CD14-positive monocyte (primary cell): Measurements from ENCODE around the gene SIDT2. TPM values are rescaled to one million over a fixed set of nuclear protein-coding genes. Genes with fewer than 3 reads are reported as not detected.

ENCODE experiments used
- DNase-seq, 3 donors: peaks; one replicate each; pipeline ENCODE4 v3.0.0-alpha.2; 2011 to 2022
- H2AFZ ChIP-seq: 2 replicates; pipeline ENCODE4 v1.6.0; 2012; ENCODE audit warnings: mild to moderate bottlenecking, low read depth, low read length, inconsistent platforms; ENCODE audit not compliant: insufficient read depth, poor library complexity, severe bottlenecking
- H3K27ac ChIP-seq, 2 donors: 1 replicate in 1 of 2; 2 replicates in 1 of 2; pipeline ENCODE4 v1.5.1; 2012 to 2013; ENCODE audit warnings: low read length in 2 of 2, control low read depth in 1 of 2, inconsistent platforms in 1 of 2, low read depth in 1 of 2, mild to moderate bottlenecking in 1 of 2
- H3K27me3 ChIP-seq, 2 donors: one replicate each; pipeline versions ENCODE4 v1.6.0 to v1.6.1; 2011 to 2013; ENCODE audit warnings: low read length in 2 of 2; ENCODE audit not compliant: control insufficient read depth in 2 of 2, insufficient read depth in 2 of 2
- H3K36me3 ChIP-seq, 2 donors: replicated peaks in 1 of 2; 1 replicate in 1 of 2; 2 replicates in 1 of 2; pipeline versions ENCODE4 v1.5.1 to v1.6.1; 2012 to 2013; ENCODE audit warnings: low read length in 2 of 2, control low read depth in 1 of 2, inconsistent platforms in 1 of 2, mild to moderate bottlenecking in 1 of 2; ENCODE audit not compliant: insufficient read depth in 2 of 2, control insufficient read depth in 1 of 2
- H3K4me1 ChIP-seq, 2 donors: 1 replicate in 1 of 2; 2 replicates in 1 of 2; pipeline versions ENCODE4 v1.5.1 to v1.6.1; 2012 to 2013; ENCODE audit warnings: low read length in 2 of 2, control low read depth in 1 of 2, inconsistent platforms in 1 of 2, mild to moderate bottlenecking in 1 of 2, moderate library complexity in 1 of 2; ENCODE audit not compliant: insufficient read depth in 2 of 2, control insufficient read depth in 1 of 2
- H3K4me2 ChIP-seq: replicated peaks from 2 replicates; pipeline ENCODE3; 2012; ENCODE audit warnings: low read length, moderate library complexity, mild to moderate bottlenecking; ENCODE audit not compliant: poor library complexity, severe bottlenecking; ENCODE audit errors: extremely low read depth
- H3K4me3 ChIP-seq, 3 experiments: fragments of 200-600 bp in 1 of 3; sonication (generic) in 1 of 3; replicated peaks in 1 of 3; 1 replicate in 2 of 3; 2 replicates in 1 of 3; pipeline ENCODE4 v1.5.1; 2011 to 2013; ENCODE audit warnings: low read length in 3 of 3, mild to moderate bottlenecking in 3 of 3, control low read depth in 2 of 3, low read depth in 2 of 3, inconsistent platforms in 1 of 3, moderate library complexity in 1 of 3
- H3K79me2 ChIP-seq: 2 replicates; pipeline ENCODE4 v1.6.0; 2012; ENCODE audit warnings: mild to moderate bottlenecking, control low read depth, inconsistent platforms, low read length, moderate library complexity; ENCODE audit not compliant: insufficient read depth
- H3K9ac ChIP-seq: 2 replicates; pipeline ENCODE4 v1.6.0; 2017; ENCODE audit warnings: low read length, mild to moderate bottlenecking; ENCODE audit not compliant: insufficient read depth, poor library complexity, severe bottlenecking
- H3K9me3 ChIP-seq, 2 donors: replicated peaks in 1 of 2; 1 replicate in 1 of 2; 2 replicates in 1 of 2; pipeline versions ENCODE4 v1.5.1 to v1.6.1; 2012 to 2013; ENCODE audit warnings: low read length in 2 of 2, control low read depth in 1 of 2; ENCODE audit not compliant: control insufficient read depth in 1 of 2, insufficient read depth in 1 of 2
- H4K20me1 ChIP-seq: 2 replicates; pipeline ENCODE4 v1.6.0; 2012; ENCODE audit warnings: mild to moderate bottlenecking, low read length, control low read depth, moderate library complexity; ENCODE audit not compliant: insufficient read depth
- H3K27ac Mint-ChIP-seq, 7 donors: one replicate each; pipeline ENCODE4 v1.8.0; 2020; ENCODE audit warnings: mild to moderate bottlenecking in 7 of 7, mixed read lengths in 7 of 7, moderate library complexity in 6 of 7, inconsistent platforms in 2 of 7
- H3K27me3 Mint-ChIP-seq, 3 donors: one replicate each; pipeline ENCODE4 v1.8.0; 2021 to 2022; ENCODE audit warnings: low read depth in 3 of 3, mild to moderate bottlenecking in 3 of 3, mixed read lengths in 3 of 3, moderate library complexity in 3 of 3, inconsistent platforms in 1 of 3
- H3K36me3 Mint-ChIP-seq, 2 donors: one replicate each; pipeline ENCODE4 v1.8.0; 2020; ENCODE audit warnings: mixed read lengths in 2 of 2, inconsistent platforms in 1 of 2, mild to moderate bottlenecking in 1 of 2
- H3K4me1 Mint-ChIP-seq: one replicate; pipeline ENCODE4 v1.8.0; 2020; ENCODE audit warnings: mild to moderate bottlenecking, mixed read lengths
- H3K4me3 Mint-ChIP-seq, 2 donors: one replicate each; pipeline ENCODE4 v1.8.0; 2020; ENCODE audit warnings: mild to moderate bottlenecking in 2 of 2, mixed read lengths in 2 of 2, moderate library complexity in 1 of 2
- H3K9me3 Mint-ChIP-seq, 7 donors: one replicate each; pipeline ENCODE4 v1.8.0; 2020 to 2022; ENCODE audit warnings: mixed read lengths in 7 of 7, mild to moderate bottlenecking in 6 of 7, moderate library complexity in 6 of 7, inconsistent platforms in 2 of 7
- WGBS: methylation state at CpG from one replicate; pipeline ENCODE4 v1.1.5; 2013; ENCODE audit warnings: missing lambda C conversion rate; ENCODE audit not compliant: insufficient coverage; 5-methylcytosine and 5-hydroxymethylcytosine counted together
- intact Hi-C, 2 donors: fragments of 100-400 bp; cut with micrococcal nuclease; formaldehyde crosslinking; loops; one replicate each; pipeline versions ENCODE4 v1.15.0 to v1.15.1; 2023
- polyA plus RNA-seq, 3 donors: library from polyadenylated mRNA; depleted of rRNA in 1 of 3; unstranded in 2 of 3; stranded (reverse) in 1 of 3; fragments of 300-500 nt in 2 of 3; fragments of >200 nt in 1 of 3; fragmentation: Illumina TruSeq in 2 of 3; gene quantifications; 1 replicate in 2 of 3; 2 replicates in 1 of 3; pipeline ENCODE4 v1.2.3, GENCODE V29; 2012 to 2021
- TF ChIP-seq, protein P1 (sequence below): fragments of 200-600 bp; IDR thresholded peaks from one replicate; pipeline ENCODE4 v1.8.0; 2022; ENCODE audit warnings: antibody characterized with exemption, mild to moderate bottlenecking

Gene SIDT2
- polyA plus RNA-seq, 3 donors, result 21.8 to 177 (median 41.8) TPM

DNA sequence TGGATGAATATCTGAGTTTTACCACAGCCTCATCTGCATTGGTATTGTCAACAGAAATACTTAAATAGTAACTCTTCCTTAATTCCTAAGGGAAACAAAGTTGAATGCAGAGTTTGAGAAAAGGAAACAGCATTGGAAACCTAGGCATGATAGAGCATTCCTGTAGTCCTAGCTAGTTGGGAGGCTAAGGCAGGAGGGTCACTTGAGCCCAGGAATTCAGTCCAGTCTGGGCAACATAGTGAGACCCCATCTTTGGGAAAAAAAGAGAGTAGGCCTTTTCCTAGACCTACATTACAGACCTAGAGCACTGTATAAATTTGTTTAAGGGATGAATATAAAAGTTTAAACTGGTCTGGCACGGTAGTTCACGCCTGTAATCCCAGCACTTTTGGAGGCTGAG, 21.0 kb upstream of the SIDT2 start:
- H3K9me3 Mint-ChIP-seq, result no peaks in the 10 kb centered on the region
- intact Hi-C loops, result no loop called here
- no peak overlapping the region for H3K4me3 ChIP-seq

DNA sequence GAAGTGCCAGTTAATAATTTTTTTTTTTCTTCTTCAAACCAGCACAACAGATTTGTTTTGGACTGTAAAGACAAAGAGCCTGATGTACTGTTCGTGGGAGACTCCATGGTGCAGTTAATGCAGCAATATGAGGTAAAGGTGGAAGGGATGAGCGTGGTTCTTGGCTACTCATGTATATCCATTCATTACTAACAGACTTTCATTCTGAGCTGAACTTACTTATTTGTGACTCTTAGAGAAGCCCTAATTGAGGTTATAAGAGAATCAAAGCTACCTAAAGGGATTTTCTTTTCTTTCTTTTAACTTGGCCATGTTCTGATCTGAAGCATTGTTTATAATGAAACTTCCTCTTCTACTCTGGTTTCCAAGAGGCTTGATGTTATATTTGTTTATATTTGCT, 18.7 kb upstream of the SIDT2 start:
- H3K9ac ChIP-seq, result no peak overlapping the region
- Mint-ChIP-seq H3K4me1 (peaks cover 6% of the 10 kb centered on the region), H3K9me3 (no peaks in the 10 kb centered on the region), H3K27me3 (no peaks in the 10 kb centered on the region), H3K36me3 (peaks cover 59 to 89% of the 10 kb centered on the region in 2 donors), H3K27ac (peak overlapping the region in 2 of 7 donors; percentile 75 to 76), H3K4me3 (no peak overlapping the region)
- intact Hi-C loops, result no loop called here
- no peak overlapping the region for H3K4me2 ChIP-seq
- peaks cover 67 to 97% of the 10 kb centered on the region in 2 donors for H3K36me3 ChIP-seq
- H3K79me2 ChIP-seq, result peaks cover 83% of the 10 kb centered on the region
- DNase-seq, result no peak
- WGBS, result no CpG with 5 or more reads among the region's 2 CpGs
- peak overlapping the region in 1 of 2 donors; percentile 1 for H3K27ac ChIP-seq
- H4K20me1 ChIP-seq, result peaks cover 89% of the 10 kb centered on the region
- no peaks in the 10 kb centered on the region for H3K9me3 ChIP-seq
- H3K27me3 ChIP-seq, result no peaks in the 10 kb centered on the region
- TF ChIP-seq, protein P1, sequence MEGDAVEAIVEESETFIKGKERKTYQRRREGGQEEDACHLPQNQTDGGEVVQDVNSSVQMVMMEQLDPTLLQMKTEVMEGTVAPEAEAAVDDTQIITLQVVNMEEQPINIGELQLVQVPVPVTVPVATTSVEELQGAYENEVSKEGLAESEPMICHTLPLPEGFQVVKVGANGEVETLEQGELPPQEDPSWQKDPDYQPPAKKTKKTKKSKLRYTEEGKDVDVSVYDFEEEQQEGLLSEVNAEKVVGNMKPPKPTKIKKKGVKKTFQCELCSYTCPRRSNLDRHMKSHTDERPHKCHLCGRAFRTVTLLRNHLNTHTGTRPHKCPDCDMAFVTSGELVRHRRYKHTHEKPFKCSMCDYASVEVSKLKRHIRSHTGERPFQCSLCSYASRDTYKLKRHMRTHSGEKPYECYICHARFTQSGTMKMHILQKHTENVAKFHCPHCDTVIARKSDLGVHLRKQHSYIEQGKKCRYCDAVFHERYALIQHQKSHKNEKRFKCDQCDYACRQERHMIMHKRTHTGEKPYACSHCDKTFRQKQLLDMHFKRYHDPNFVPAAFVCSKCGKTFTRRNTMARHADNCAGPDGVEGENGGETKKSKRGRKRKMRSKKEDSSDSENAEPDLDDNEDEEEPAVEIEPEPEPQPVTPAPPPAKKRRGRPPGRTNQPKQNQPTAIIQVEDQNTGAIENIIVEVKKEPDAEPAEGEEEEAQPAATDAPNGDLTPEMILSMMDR, result no peak
- no peak overlapping the region for H2AFZ ChIP-seq
- H3K4me1 ChIP-seq, result no peaks in the 10 kb centered on the region
- H3K4me3 ChIP-seq, result no peak overlapping the region

More for the DNA sequence above, 21.0 kb upstream of the SIDT2 start:
- Mint-ChIP-seq H3K4me3 (no peak overlapping the region), H3K4me1 (peaks cover 6% of the 10 kb centered on the region), H3K27me3 (no peaks in the 10 kb centered on the region), H3K36me3 (peaks cover 52 to 89% of the 10 kb centered on the region in 2 donors), H3K27ac (peak overlapping the region in 1 of 7 donors; percentile 46)
- peaks cover 57 to 97% of the 10 kb centered on the region in 2 donors for H3K36me3 ChIP-seq
- no peak overlapping the region for H3K4me2 ChIP-seq
- no peaks in the 10 kb centered on the region for H3K9me3 ChIP-seq
- H3K79me2 ChIP-seq, result peaks cover 96% of the 10 kb centered on the region
- TF ChIP-seq, protein P1, result no peak
- H3K4me1 ChIP-seq, result no peaks in the 10 kb centered on the region
- H4K20me1 ChIP-seq, result peaks cover 99% of the 10 kb centered on the region
- H3K9ac ChIP-seq, result no peak overlapping the region
- WGBS, result no CpG with 5 or more reads among the region's 2 CpGs
- no peaks in the 10 kb centered on the region for H3K27me3 ChIP-seq
- no peak overlapping the region for H3K27ac ChIP-seq
- DNase-seq, result no peak
- H2AFZ ChIP-seq, result no peak overlapping the region
